Jurkat, Clone E6-1 (cell line): ENCODE results near the gene SORCS3.
A peak's percentile ranks its signal among the peaks of the same experiment; 100 is the strongest.

Experiments used
- DNase-seq: peaks from one replicate; pipeline ENCODE4 v3.0.0-alpha.2; 2011; ENCODE audit warnings: low read depth, low spot score
- H3K4me3 ChIP-seq: 2 replicates; pipeline ENCODE4 v1.5.1; 2011; ENCODE audit warnings: mild to moderate bottlenecking, low read length, control low read depth, moderate library complexity

Gene SORCS3

DNA sequence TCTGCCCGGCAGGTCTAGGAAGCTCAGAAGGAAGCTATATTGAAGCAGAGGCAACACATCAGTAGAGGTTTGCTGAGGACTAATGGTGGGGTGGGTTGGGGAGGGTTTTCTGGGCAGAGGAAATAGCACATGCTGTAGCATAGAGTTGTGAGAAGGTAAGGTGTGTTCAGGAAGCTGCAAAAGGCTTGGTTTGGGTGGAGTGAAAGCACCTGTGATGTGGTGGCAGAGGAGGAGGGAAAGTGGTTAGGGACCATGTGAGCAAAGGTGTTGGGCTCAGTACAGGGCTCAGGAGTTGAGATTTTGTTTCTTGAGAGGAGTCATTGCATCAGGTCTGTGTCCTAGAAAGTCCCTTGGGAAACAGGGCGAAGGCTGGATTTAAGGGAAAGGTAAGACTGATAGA, 294.6 kb downstream of the SORCS3 start:
- DNase-seq = peak; percentile 8
- H3K4me3 ChIP-seq = no peak overlapping the region

- DNase-seq = no peak
Measured at GRCh38 chr10:104937567-104937966, 296.5 kb downstream of the SORCS3 start.

DNA sequence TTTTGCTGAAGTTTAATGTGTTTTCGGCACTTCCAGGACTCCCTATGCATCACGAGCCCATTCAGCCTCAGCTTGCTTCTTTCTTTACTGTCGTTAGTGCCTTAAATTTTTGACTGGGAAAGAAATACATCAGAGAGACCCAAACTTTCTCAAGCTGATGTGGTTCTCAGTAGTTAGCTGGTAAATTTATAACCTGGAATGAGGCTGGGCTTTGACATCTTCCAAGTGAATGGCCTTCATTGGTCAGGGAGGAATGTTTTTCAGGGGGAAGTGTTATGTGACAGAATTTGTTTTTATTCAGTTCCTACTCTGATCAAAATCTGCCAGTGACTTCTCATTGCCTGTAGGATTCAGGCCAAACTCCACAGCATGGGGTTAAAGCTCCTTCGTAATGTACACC, 296.9 kb downstream of the SORCS3 start:
- DNase-seq = no peak
- H3K4me3 ChIP-seq = no peak overlapping the region

More at GRCh38 chr10:104937567-104937966, 296.5 kb downstream of the SORCS3 start:
- H3K4me3 ChIP-seq = no peak overlapping the region

- DNase-seq = no peak
- no peak overlapping the region for H3K4me3 ChIP-seq
Measured at GRCh38 chr10:104941662-104942061, 300.6 kb downstream of the SORCS3 start.

DNA sequence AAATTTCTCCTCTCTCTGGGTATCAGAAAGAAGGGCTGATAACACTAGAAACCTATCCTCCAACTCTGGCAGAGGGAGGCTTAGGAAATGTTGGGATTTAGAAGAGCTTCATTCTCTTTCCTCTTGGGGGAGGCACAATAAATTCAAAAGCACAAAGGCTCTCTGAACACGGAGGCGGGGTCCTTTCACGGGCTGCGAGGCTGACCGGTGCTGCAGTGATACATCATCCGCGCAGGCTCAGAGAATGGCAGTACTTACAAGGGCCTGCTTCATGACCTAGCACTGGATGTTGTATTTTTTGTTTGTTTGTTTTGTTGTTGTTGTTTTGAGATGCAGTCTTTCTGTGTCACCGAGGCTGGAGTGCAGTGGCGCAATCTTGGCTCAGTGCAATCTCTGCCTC, 306.2 kb downstream of the SORCS3 start:
- DNase-seq = no peak
- no peak overlapping the region for H3K4me3 ChIP-seq

DNA sequence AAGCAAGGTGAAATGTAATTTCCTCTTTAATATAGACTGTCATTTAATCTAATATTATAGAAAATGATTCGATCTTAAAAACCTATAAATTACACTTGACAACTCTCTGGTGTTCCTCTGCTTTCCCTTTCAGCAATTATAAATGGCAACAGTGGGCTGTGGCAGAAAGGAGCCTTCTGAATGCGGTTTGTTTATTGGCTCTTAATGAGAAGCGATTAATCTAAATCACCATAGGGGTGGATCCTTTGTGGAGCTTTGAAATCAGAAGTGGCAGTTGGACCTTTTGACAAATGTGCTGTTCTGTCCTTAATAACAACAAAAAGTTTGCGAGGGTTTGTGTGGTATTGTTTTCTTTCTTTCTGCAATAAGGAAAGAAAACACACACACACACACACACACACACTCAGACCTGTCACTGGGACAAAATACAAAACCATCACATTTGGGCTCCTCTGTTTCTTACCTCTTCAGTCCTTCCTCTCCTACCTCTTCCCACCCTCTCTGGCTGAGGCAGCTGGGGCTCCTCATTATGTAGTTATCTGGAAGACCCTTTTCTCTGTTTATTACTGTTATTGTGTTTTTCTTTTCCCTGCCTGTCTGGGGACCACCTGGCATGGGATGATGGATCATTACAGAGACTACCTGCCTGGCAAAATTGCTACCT, 316.2 kb downstream of the SORCS3 start:
- no peak overlapping the region for H3K4me3 ChIP-seq
- DNase-seq = no peak

DNA sequence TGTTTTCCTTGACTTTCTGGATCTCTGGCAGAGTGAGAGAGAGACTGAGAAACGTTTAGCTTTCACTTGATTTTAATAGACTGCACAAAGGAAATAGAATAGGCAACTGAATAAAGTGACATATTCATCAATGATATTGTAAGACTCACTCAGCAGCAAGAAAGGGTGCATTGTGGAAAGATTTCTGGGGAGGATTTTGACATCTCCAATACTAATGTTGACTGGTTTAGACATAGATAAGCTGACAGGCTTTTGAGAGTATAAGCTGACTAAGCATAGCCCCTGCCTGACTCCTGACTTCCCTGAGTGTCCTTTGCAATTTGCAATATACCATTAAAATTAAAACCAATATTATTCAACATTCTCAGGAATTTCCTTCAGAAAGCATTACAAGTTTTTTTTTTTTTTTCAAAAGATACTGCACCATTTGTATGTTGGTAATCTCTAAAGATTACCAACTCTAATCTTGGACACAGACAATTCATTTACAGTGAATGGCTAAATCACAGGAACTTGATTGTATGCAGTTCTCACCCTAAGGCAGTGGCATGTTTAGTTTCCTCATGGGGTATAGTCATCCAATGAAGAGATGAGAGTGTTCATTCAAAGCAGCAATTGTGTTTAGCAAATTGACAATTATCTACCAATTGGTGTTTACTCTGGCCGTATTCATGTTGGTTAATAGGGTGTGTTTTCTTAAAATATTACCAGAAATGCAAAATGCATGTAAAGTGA, 325.6 kb downstream of the SORCS3 start:
- no peak overlapping the region for H3K4me3 ChIP-seq
- no peak for DNase-seq

GRCh38 chr10:104980368-104980767, 339.3 kb downstream of the SORCS3 start:
- peak; percentile 12 for DNase-seq
- no peak overlapping the region for H3K4me3 ChIP-seq

GRCh38 chr10:104981995-104982394, 340.9 kb downstream of the SORCS3 start:
- DNase-seq = no peak
- no peak overlapping the region for H3K4me3 ChIP-seq

- DNase-seq = no peak
- H3K4me3 ChIP-seq = no peak overlapping the region
Measured at GRCh38 chr10:104988686-104989085, 347.6 kb downstream of the SORCS3 start.

- H3K4me3 ChIP-seq = no peak overlapping the region
- no peak for DNase-seq
Measured at GRCh38 chr10:104989880-104990279, 348.8 kb downstream of the SORCS3 start.

DNA sequence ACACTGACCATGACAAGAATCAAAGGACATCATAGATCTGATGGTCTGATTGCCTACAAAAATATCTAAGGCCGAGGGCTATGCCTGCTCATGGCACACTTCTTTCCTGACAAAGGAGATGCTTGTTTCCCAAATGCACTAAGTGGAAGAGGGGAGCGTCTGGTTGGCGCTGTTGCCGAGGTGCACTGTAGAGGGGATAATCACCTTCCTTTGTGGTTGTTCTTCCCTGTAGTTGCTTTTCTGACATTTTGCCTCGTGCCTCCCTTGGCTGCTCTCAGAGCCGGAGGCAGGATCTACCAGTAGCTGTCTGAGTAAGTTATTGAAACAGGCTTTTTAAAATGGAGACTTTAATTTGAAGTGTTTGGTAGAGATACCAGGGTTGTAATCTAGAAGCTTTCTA, 352.0 kb downstream of the SORCS3 start:
- no peak for DNase-seq
- no peak overlapping the region for H3K4me3 ChIP-seq

DNA sequence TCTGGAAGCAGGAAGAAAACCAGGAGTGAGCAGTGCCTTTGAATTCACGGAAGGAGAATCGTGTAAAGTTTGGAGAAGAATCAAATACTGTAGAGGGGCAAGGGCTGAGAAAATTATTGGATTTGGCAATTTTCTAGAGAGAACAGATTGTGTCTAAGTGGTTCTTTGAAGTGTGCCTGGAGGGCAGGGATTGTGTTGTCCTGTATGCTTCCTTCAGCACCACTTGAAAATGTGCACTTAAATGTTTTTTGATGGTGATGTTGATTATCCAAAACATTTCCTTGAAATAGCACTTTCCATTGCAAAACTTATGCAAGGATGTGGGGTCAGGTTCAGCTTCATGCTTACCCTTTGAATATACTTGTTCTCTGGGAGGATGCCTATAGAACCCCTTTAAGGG, 360.2 kb downstream of the SORCS3 start:
- no peak overlapping the region for H3K4me3 ChIP-seq
- no peak for DNase-seq

DNA sequence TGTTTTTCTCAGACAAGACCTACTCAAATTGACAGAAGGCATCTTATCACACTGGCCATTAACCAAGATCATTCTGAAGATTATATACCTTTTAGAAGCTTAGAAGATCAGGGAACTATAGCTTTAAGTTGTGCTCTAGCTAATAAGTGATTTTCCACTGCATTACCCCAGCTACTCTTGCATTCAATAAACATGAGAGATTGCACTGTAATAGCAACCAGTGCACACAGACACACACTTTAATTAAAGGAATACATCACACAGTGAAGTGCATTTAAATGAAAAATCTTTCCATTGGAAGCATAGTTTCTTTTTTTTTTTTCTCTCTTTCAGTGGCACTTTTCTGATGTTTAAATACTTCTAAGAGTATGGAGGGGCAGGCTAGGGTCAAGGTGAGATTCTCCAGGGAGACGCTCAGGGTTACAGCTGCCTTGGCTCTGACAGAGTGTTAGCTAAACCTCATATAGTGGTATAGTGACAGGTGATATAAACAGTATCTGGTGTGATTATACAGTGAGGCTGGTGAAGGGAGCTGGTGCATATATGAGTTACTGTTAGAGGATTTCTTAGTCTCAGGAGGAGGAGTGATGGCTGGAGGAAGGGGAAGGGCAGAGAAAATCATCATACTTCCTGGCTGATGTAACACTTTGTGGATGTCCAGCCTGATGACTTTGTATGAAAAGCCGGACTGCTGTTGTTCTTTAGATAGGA, 369.5 kb downstream of the SORCS3 start:
- DNase-seq = no peak
- H3K4me3 ChIP-seq = no peak overlapping the region

- no peak overlapping the region for H3K4me3 ChIP-seq
- peak; percentile 7 for DNase-seq
Measured at GRCh38 chr10:105017116-105017515, 376.0 kb downstream of the SORCS3 start.

- DNase-seq = no peak
- H3K4me3 ChIP-seq = no peak overlapping the region
Measured at GRCh38 chr10:105017691-105018090, 376.6 kb downstream of the SORCS3 start.

DNA sequence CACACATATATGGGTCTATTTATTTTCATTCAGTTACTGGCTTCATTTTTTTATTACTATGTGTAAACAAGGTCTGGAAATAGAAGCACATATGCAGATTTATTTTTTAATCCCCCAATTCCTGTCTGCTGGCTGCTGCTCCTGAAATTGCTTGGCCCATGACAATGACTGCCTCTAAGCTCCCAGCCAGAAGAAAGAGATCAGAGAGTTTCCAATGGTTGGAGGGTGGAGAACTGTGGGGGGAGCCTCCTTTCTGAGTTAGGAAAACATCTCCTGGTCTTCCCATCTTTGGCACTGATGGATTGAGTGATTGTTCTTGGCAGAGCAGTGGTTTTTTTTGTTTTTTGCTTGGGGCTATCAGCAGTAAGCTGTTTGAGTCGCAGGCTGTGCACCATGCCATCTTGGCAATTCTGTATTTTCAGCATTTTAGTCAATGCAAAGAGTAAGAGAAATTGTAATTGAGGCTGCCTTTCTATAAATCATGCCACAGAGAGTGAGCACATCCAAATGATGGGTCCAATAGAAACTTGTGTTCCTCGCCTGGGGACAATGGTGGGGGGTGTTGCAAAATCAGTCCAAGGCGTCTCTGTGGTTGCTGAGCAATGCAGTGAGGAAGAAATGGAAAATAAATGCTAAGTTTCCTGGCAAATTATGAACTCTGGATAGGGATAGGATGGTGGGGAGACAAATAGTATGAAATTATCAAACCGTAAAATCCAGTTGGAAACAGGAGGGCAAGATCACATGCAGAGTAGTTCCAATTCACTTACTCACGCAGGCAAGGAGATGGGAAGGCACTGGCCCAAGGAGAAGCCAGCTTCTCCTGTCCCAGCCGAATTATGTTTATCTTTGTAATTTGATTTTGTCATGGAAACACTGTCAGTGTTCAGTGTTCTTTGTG, 382.4 kb downstream of the SORCS3 start:
- no peak for DNase-seq
- H3K4me3 ChIP-seq = no peak overlapping the region

GRCh38 chr10:105024184-105024583, 383.1 kb downstream of the SORCS3 start:
- H3K4me3 ChIP-seq = no peak overlapping the region

DNA sequence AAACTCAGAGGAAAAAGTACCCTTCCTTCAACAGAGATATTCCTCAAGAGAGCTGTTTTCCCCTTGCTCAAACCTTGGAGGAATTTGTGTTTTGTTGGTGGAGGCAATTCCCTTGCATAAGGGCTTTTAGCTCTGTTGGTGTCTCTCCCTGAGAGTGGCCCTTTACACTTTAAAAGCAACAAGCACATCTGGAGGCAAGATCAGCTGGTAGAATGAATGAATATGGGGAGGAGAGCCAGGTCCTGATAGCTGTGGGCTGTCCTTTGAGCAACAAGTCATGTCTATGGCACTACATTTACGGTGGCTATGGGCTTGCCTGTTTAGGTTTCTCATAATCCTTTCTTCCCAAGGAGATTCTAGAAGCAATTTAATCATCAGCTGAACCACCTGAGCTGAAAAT, 384.0 kb downstream of the SORCS3 start:
- H3K4me3 ChIP-seq = no peak overlapping the region
- DNase-seq = no peak

More at GRCh38 chr10:105024184-105024583, 383.1 kb downstream of the SORCS3 start:
- DNase-seq = no peak
